PC-9 (cell line): Measurements from ENCODE around the gene SPACDR. TPM values are rescaled to one million over a fixed set of nuclear protein-coding genes. Genes with fewer than 3 reads are reported as not detected.

ENCODE experiments used
- BruUV-seq: library from RNA; stranded (reverse); fragments of 400-500 nt; replicated peaks from 2 replicates; lab custom pipeline; 2021; lab: Mats Ljungman, UMichigan
- CTCF ChIA-PET: fragments of 300-600 bp; sonication (Branson Sonifier 250); formaldehyde crosslinking; loops from one replicate; lab custom pipeline; 2022; ENCODE audit warnings: antibody characterized with exemption; lab: Charles Lee
- POLR2A ChIA-PET: fragments of 300-600 bp; sonication (Branson Sonifier 250); formaldehyde crosslinking; loops from one replicate; lab custom pipeline; 2022; ENCODE audit warnings: antibody characterized with exemption; ENCODE audit not compliant: unreplicated experiment; lab: Charles Lee
- DNase-seq, 2 experiments: peaks; one replicate each; pipeline versions ENCODE4 v3.0.0 to v3.0.0-alpha.2; 2015 to 2022; ENCODE audit warnings: mixed read lengths in 1 of 2
- H2AFZ ChIP-seq: fragments of 200-600 bp; sonication (generic); 2 replicates; pipeline ENCODE4 v1.8.1; 2017; ENCODE audit warnings: antibody characterized with exemption
- H3F3A ChIP-seq: fragments of 200-600 bp; sonication (generic); 2 replicates; pipeline ENCODE4 v1.8.1; 2017; ENCODE audit warnings: antibody characterized with exemption, mild to moderate bottlenecking, low read depth; ENCODE audit not compliant: insufficient read depth
- H3K27ac ChIP-seq: fragments of 200-600 bp; sonication (generic); 2 replicates; pipeline ENCODE4 v1.6.1; 2016; ENCODE audit warnings: mixed run types
- H3K27me3 ChIP-seq: fragments of 200-600 bp; sonication (generic); 2 replicates; pipeline ENCODE4 v1.6.1; 2016; ENCODE audit warnings: low read depth, mixed run types; ENCODE audit not compliant: insufficient read depth
- H3K36me3 ChIP-seq: fragments of 200-600 bp; sonication (generic); 2 replicates; pipeline ENCODE4 v1.6.1; 2016; ENCODE audit warnings: low read depth, mixed run types
- H3K4me1 ChIP-seq: fragments of 200-600 bp; sonication (generic); replicated peaks from 2 replicates; pipeline ENCODE4 v1.6.1; 2016; ENCODE audit warnings: mixed run types; ENCODE audit not compliant: insufficient read depth
- H3K4me2 ChIP-seq: fragments of 200-600 bp; sonication (generic); 2 replicates; pipeline ENCODE4 v1.6.1; 2017; ENCODE audit warnings: mixed run types
- H3K4me3 ChIP-seq: fragments of 200-600 bp; sonication (generic); 2 replicates; pipeline ENCODE4 v1.6.1; 2016; ENCODE audit warnings: mixed run types
- H3K79me2 ChIP-seq: fragments of 200-600 bp; sonication (generic); 2 replicates; pipeline ENCODE4 v1.6.1; 2017; ENCODE audit warnings: low read depth, mixed run types
- H3K9me2 ChIP-seq: fragments of 200-600 bp; sonication (generic); 2 replicates; pipeline ENCODE4 v1.8.1; 2017; ENCODE audit warnings: mild to moderate bottlenecking; ENCODE audit not compliant: insufficient read depth
- H3K9me3 ChIP-seq: fragments of 200-600 bp; sonication (generic); 2 replicates; pipeline ENCODE4 v1.8.1; 2016; ENCODE audit warnings: low read depth; ENCODE audit not compliant: insufficient read depth
- H4K20me1 ChIP-seq: fragments of 200-600 bp; sonication (generic); 2 replicates; pipeline ENCODE4 v1.8.1; 2017; ENCODE audit not compliant: insufficient read depth
- EZH2 ChIP-seq: fragments of 200-600 bp; sonication (generic); IDR thresholded peaks from 2 replicates; pipeline ENCODE4 v1.8.0; 2017; ENCODE audit warnings: antibody characterized with exemption, low read depth
- intact Hi-C: fragments of 100-400 bp; cut with micrococcal nuclease; formaldehyde crosslinking; loops from one replicate; pipeline ENCODE4 v1.10.0; 2022; ENCODE audit not compliant: unreplicated experiment
- total RNA-seq: library from RNA; stranded (reverse); gene quantifications from 2 replicates; pipeline ENCODE4 v1.2.3, GENCODE V29; 2021
- TF ChIP-seq, protein P1 (sequence below): fragments of 200-600 bp; sonication (generic); conservative IDR thresholded peaks from 2 replicates; pipeline ENCODE4 v1.6.1; 2017; ENCODE audit warnings: mixed run types, antibody characterized with exemption, mild to moderate bottlenecking, moderate library complexity

SPACDR gene
- total RNA-seq, 1 experiment from 2014 or later, result 1.4 TPM

DNA sequence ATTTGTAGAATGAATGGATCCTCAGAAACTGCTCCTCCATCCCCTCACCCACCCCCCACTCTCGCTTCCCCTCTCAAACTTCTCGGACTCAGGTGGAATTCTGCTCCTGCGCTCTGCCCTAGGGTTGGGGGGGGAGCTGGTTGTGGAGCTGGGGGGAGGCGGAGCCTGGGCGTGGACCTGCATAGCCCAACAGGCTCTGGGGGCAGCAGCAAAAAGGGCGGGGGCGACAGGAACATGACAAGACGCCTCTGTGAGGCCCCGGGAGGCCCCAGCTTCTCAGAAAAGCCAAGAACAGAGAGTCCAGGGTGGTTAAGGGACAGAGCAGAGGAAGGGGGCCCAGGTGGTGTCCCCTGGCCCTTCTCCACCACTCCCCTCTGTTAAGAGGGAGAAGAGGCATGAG, 11.5 kb upstream of the SPACDR start:
- Histone ChIP-seq H3F3A (peaks cover 5% of the 10 kb centered on the region; the same call in 1 of the 2 replicates), H4K20me1 (peaks cover 4% of the 10 kb centered on the region; the same call in 1 of the 2 replicates), H3K9me2 (no peaks in the 10 kb centered on the region), H3K79me2 (peaks cover 28% of the 10 kb centered on the region), H3K9me3 (no peaks in the 10 kb centered on the region), H3K4me3 (no peak overlapping the region), H3K4me2 (no peak overlapping the region), H3K27me3 (no peaks in the 10 kb centered on the region), H3K36me3 (no peaks in the 10 kb centered on the region), H3K4me1 (peaks cover 12% of the 10 kb centered on the region), H2AFZ (no peak overlapping the region), H3K27ac (no peak overlapping the region)
- POLR2A ChIA-PET, result no interaction called here
- intact Hi-C loops, result no loop called here
- no TSS peak for BruUV-seq
- CTCF ChIA-PET, result interaction anchor here (0.6 kb wide), 1 partner anchor 44 kb away, joined by 9 read pairs; no protein-coding TSS in a partner anchor
- TF ChIP-seq EZH2, result no peak
- TF ChIP-seq, protein P1, sequence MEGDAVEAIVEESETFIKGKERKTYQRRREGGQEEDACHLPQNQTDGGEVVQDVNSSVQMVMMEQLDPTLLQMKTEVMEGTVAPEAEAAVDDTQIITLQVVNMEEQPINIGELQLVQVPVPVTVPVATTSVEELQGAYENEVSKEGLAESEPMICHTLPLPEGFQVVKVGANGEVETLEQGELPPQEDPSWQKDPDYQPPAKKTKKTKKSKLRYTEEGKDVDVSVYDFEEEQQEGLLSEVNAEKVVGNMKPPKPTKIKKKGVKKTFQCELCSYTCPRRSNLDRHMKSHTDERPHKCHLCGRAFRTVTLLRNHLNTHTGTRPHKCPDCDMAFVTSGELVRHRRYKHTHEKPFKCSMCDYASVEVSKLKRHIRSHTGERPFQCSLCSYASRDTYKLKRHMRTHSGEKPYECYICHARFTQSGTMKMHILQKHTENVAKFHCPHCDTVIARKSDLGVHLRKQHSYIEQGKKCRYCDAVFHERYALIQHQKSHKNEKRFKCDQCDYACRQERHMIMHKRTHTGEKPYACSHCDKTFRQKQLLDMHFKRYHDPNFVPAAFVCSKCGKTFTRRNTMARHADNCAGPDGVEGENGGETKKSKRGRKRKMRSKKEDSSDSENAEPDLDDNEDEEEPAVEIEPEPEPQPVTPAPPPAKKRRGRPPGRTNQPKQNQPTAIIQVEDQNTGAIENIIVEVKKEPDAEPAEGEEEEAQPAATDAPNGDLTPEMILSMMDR, result no peak
- DNase-seq, result no peak

DNA sequence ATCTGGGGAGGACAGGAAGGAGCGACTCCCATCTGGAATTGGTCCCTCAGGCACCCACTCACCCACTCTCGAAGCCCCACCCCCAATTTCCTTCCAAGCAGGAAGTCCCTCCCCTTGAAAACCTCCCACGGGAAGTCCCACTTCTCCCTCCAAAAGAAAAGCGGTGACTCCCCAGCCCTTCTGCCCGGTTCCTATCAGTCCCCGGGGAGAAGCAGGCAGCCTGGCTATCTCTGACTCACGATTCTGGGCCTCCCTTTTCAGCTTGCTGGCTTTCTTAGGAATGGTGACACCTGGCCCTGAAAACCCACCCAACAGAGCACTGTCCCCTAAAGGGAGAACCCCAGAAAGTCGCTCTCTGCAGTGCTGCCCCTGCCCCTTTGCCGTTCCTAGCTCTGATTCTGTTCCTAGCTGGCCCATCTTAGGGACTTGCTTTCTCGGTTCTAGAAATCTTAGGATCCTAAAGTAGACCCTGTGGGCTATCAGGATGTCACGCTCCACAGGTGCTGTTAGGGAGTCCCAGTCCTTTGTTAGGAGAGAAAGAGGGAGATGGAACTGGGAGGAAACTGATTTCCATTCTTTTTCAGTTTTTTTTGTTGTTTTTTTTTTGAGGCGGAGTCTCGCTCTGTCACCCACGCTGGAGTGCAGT, 8.9 kb upstream of the SPACDR start:
- peaks cover 4% of the 10 kb centered on the region; the same call in 1 of the 2 replicates for H4K20me1 ChIP-seq
- H3K4me3 ChIP-seq, result no peak overlapping the region
- peaks cover 18% of the 10 kb centered on the region for H3K79me2 ChIP-seq
- TF ChIP-seq, protein P1, result no peak
- no peak for TF ChIP-seq EZH2
- ChIA-PET CTCF (no interaction called here), POLR2A (no interaction called here)
- no peak overlapping the region for H3K4me2 ChIP-seq
- H3K9me2 ChIP-seq, result no peaks in the 10 kb centered on the region
- no TSS peak for BruUV-seq
- no peaks in the 10 kb centered on the region for H3K9me3 ChIP-seq
- no peaks in the 10 kb centered on the region for H3K27me3 ChIP-seq
- H3K4me1 ChIP-seq, result peaks cover 8% of the 10 kb centered on the region
- DNase-seq, result no peak
- intact Hi-C loops, result no loop called here
- H3F3A ChIP-seq, result peaks cover 14% of the 10 kb centered on the region; the same call in 1 of the 2 replicates
- H3K27ac ChIP-seq, result no peak overlapping the region
- no peaks in the 10 kb centered on the region for H3K36me3 ChIP-seq
- no peak overlapping the region for H2AFZ ChIP-seq

DNA sequence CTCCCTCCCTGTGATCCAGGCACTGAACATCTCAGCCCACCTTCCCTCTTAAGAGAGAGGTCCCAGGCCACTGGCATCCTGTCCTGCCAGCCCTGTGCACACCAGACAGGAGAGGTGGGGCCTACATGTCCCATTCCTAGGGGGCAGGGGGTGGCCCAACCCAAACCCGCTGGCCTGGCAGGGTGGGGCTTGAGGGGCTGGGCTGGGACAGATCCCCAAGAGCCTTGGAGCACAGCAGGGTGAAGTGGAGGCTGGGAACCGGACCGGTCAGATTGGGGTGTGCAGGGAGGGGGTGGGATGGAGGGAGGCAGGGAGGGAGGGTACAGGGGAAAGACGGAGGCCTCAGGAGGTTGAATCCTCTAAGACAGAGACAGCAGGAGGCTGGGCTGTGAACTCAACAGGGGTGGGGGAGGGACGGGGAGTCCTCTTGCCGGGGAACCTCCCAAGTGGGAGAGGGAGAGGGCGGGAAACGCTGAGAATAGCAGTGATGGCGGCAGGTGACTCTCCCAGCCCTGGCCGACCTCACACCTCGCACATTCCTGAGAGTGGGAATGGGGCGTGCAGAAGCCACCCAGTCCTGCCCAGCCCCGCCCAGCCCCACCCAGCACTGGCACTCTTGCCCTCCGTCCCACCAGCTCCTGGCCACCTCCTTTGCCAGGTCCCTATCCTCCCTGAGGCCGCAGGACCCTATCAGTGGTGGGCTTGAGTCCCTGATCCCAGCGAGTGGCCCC, 8.2 kb upstream of the SPACDR start:
- POLR2A ChIA-PET, result no interaction called here
- Histone ChIP-seq H2AFZ (no peak overlapping the region), H3K4me2 (no peak overlapping the region)

More for the DNA sequence above, 8.2 kb upstream of the SPACDR start:
- Histone ChIP-seq H3K79me2 (peaks cover 11% of the 10 kb centered on the region), H3K27ac (no peak overlapping the region), H4K20me1 (peaks cover 4% of the 10 kb centered on the region; the same call in 1 of the 2 replicates), H3K4me3 (no peak overlapping the region), H3K4me1 (peaks cover 2% of the 10 kb centered on the region), H3F3A (peaks cover 14% of the 10 kb centered on the region; the same call in 1 of the 2 replicates), H3K9me3 (no peaks in the 10 kb centered on the region), H3K36me3 (no peaks in the 10 kb centered on the region), H3K9me2 (no peaks in the 10 kb centered on the region), H3K27me3 (no peaks in the 10 kb centered on the region)
- intact Hi-C loops, result no loop called here
- CTCF ChIA-PET, result no interaction called here
- TF ChIP-seq, protein P1, result no peak
- no peak for TF ChIP-seq EZH2
- DNase-seq, result no peak
- BruUV-seq, result no TSS peak
